Measurements from ENCODE around the gene ACAA2.

Gene ACAA2

GRCh38 chr18:49739275-49739674 is 74.1 kb downstream of the ACAA2 start:
- no peak for DNase-seq (ENCODE audit: low spot score)

DNA sequence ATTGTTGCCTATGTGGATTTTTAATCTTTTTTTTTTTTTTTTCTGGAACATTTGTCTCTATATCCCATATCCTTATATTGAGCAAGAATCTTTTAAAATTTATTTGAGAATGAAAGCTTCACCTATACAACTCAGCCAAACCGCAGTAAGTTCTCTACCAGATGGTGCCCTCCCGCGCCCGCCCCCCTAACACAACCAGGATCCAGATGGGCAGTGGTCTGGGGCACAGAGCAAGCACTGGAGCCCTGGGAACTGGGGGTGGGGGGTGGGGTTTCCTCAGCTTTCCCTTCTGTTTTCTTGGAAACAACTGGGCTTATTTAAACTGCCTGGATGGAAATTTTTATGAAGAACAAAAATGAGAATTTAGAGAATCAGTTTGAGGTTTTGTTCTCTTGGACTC is 74.6 kb downstream of the ACAA2 start:
- DNase-seq (ENCODE audit: low spot score) = no peak

- DNase-seq (ENCODE audit: low spot score) = peak; percentile 51
These were observed 78.5 kb downstream of the ACAA2 start for GRCh38 chr18:49734836-49735235.

- peak; percentile 54 for DNase-seq (ENCODE audit: low spot score)
These were observed 79.3 kb downstream of the ACAA2 start for GRCh38 chr18:49733896-49734585.

DNA sequence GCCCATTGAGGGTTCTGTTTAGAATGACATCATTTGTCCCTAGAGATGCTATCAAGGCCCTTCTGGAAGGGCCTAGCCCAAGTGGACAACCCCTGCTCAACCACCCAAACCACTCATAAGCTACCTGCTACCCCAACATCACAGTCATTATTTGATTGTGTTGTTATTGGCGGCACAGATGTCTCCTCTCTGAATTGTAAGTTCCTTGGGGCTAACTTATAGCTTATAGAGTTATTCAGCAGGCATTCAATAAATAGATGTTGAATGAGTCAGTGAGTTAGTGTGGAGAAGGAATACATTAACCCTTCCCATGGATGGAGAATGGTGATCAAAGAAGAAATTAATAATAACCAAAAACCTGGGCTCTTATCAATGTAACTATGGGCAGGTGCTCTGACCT is 80.0 kb downstream of the ACAA2 start:
- no peak for DNase-seq (ENCODE audit: low spot score)
